ENCODE measurements around the gene MRPL33. TPM values are rescaled to one million over a fixed set of nuclear protein-coding genes. Genes with fewer than 3 reads are reported as not detected.

Gene MRPL33
- total and polyA plus RNA-seq, 2 of the 13 experiments (the other 11 are each of a cell fraction or from before 2014, with no cell fraction given) = 69.7 to 218 TPM

DNA sequence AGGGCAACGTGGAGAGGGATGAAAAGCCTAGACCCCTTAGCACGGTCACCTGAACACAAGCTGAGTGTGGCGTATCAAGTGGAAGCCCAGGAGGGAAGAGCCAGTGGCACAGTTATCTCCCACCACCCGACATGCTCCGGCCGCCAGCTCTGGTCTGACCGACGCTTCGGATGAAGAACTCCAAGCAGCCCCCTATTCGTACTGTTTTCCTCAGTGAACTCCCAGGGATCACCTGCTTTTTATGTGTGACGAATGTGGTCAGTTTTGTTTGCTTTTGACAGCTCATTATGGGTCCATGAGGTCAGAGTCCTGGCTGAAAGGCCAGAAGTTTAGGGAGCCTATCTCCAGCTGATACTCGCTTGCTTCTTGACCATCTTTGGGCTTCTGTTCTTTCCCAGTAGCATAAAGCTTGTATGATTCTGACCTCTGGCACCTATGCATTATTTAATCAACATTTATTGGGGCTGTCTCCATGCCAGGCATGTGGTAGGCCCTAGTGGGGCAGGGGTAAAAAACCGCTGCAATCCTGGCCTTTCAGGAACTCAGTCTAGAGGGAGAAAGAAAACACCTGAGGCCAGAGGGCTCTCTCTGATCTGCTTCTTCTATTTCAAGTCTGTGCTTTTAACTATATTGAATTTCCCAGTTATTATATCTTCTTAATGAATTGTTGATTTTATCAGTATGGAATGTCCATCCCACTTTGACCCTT lies 33.0 kb upstream of the MRPL33 start (continued):
- no peak; the same call in 1 of the 2 replicates for TF ChIP-seq SKIL (CRISPR knock-in tag; IDR thresholded peaks at IDR 0.05; ENCODE audit: borderline replicate concordance)
- TF ChIP-seq ASH2L (IDR thresholded peaks at IDR 0.05; ENCODE audit: insufficient read length, low read depth, low read length) = peak; percentile 47
- TF ChIP-seq ZNF496 (CRISPR knock-in tag; IDR thresholded peaks at IDR 0.05; ENCODE audit: insufficient replicate concordance) = no peak
- TF ChIP-seq REL (CRISPR knock-in tag; conservative IDR thresholded peaks at IDR 0.05) = no peak
- TF ChIP-seq ZNF20 (CRISPR knock-in tag; IDR thresholded peaks at IDR 0.05) = no peak
- TF ChIP-seq, protein P1, sequence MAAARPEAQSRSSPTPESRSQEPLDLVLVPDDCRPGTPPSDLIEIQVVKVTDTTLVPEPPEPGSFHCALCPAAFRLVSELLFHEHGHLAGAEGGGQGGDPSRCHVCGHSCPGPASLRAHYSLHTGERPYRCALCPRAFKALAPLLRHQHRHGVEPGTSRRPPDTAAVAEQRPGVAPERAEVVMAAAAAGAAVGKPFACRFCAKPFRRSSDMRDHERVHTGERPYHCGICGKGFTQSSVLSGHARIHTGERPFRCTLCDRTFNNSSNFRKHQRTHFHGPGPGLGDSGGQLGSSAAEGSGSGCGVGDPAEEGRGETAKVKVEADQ (CRISPR knock-in tag; IDR thresholded peaks at IDR 0.05; ENCODE audit: borderline replicate concordance) = no peak
- no peak for TF ChIP-seq HOXD1 (CRISPR knock-in tag; IDR thresholded peaks at IDR 0.05)
- TF ChIP-seq CBFB (CRISPR knock-in tag; IDR thresholded peaks at IDR 0.05) = peak; percentile 95
- peak; percentile 80 for TF ChIP-seq NR2F6 (IDR thresholded peaks at IDR 0.05)
- peak; percentile 84; the same call in 1 of the 2 replicates for TF ChIP-seq NR2F6 (CRISPR knock-in tag; IDR thresholded peaks at IDR 0.05)
- no peak; the same call in 1 of the 2 replicates for TF ChIP-seq ARNT2 (CRISPR knock-in tag; IDR thresholded peaks at IDR 0.05; ENCODE audit: low read depth)
- TF ChIP-seq MBD4 (IDR thresholded peaks at IDR 0.05; ENCODE audit: borderline replicate concordance, low read length) = no peak
- TF ChIP-seq MAX (IDR thresholded peaks at IDR 0.05) = peak; percentile 35
- peak; percentile 51; the same call in 1 of the 2 replicates for TF ChIP-seq ZSCAN29 (CRISPR knock-in tag; conservative IDR thresholded peaks at IDR 0.05)
- TF ChIP-seq SALL2 (CRISPR knock-in tag; IDR thresholded peaks at IDR 0.05) = no peak
- no peak for TF ChIP-seq FOXA1 (IDR thresholded peaks at IDR 0.05)
- TF ChIP-seq FOXA1 (CRISPR knock-in tag; IDR thresholded peaks at IDR 0.05) = peak; percentile 43; the same call in 1 of the 2 replicates
- no peak for TF ChIP-seq REXO4 (CRISPR knock-in tag; IDR thresholded peaks at IDR 0.05; ENCODE audit: borderline replicate concordance)
- no peak for TF ChIP-seq RNF2 (conservative IDR thresholded peaks at IDR 0.05; ENCODE audit: low read depth)
- TF ChIP-seq ZSCAN25 (CRISPR knock-in tag; IDR thresholded peaks at IDR 0.05) = peak; percentile 20; the same call in 1 of the 2 replicates
- no peak for TF ChIP-seq ZNF235 (CRISPR knock-in tag; IDR thresholded peaks at IDR 0.05; ENCODE audit: borderline replicate concordance)
- no peak for TF ChIP-seq ZNF354B (CRISPR knock-in tag; IDR thresholded peaks at IDR 0.05)
- TF ChIP-seq GATA4 (IDR thresholded peaks at IDR 0.05; ENCODE audit: borderline replicate concordance, low read depth) = peak; percentile 24; the same call in 1 of the 2 replicates
- TF ChIP-seq KDM3A (CRISPR knock-in tag; IDR thresholded peaks at IDR 0.05; ENCODE audit: low read depth) = no peak
- peak; percentile 73; the same call in 1 of the 2 replicates for TF ChIP-seq DNMT1 (CRISPR knock-in tag; IDR thresholded peaks at IDR 0.05)
- no peak for TF ChIP-seq U2AF2 (IDR thresholded peaks at IDR 0.05; ENCODE audit: low read depth, low read length)
- peak; percentile 65 for TF ChIP-seq ELF3 (CRISPR knock-in tag; IDR thresholded peaks at IDR 0.05)
